H1 (cell line): ENCODE results near the gene ATMIN. TPM values are rescaled to one million over a fixed set of nuclear protein-coding genes. Genes with fewer than 3 reads are reported as not detected.

Source experiments
- CTCF ChIA-PET: fragments of 300-600 bp; sonication (Branson Sonifier 250); formaldehyde crosslinking; loops from one replicate; lab custom pipeline; 2021; ENCODE audit not compliant: partially characterized antibody; lab: Charles Lee
- POLR2A ChIA-PET: fragments of 300-600 bp; sonication (Branson Sonifier 250); formaldehyde crosslinking; loops from one replicate; lab custom pipeline; 2021; ENCODE audit warnings: inconsistent platforms; ENCODE audit not compliant: partially characterized antibody; lab: Charles Lee
- DNase-seq, 2 experiments: peaks; one replicate each; pipeline versions ENCODE4 v3.0.0 to v3.0.0-alpha.2; 2010 to 2022; ENCODE audit warnings: low spot score in 2 of 2, low read depth in 1 of 2, mixed read lengths in 1 of 2
- FAIRE-seq: peaks from 2 replicates; lab custom pipeline; 2011; peaks lifted over from hg19 to GRCh38; lab: Jason Lieb, UNC
- H2AFZ ChIP-seq: 2 replicates; pipeline ENCODE4 v1.8.1; 2012; ENCODE audit warnings: low read length, inconsistent platforms
- H2AK5ac ChIP-seq: 2 replicates; pipeline ENCODE4 v1.6.1; 2013; ENCODE audit warnings: low read depth, low read length
- H2BK120ac ChIP-seq: replicated peaks from 2 replicates; pipeline ENCODE3; 2013; ENCODE audit warnings: low read depth, low read length, inconsistent platforms
- H2BK12ac ChIP-seq: 2 replicates; pipeline ENCODE4 v1.6.1; 2013; ENCODE audit warnings: low read depth, low read length
- H2BK15ac ChIP-seq: 2 replicates; pipeline ENCODE4 v1.6.1; 2013; ENCODE audit warnings: low read length
- H2BK20ac ChIP-seq: 2 replicates; pipeline ENCODE4 v1.6.1; 2013; ENCODE audit warnings: low read length
- H2BK5ac ChIP-seq: 2 replicates; pipeline ENCODE4 v1.6.1; 2013; ENCODE audit warnings: low read depth, low read length
- H3K14ac ChIP-seq: 2 replicates; pipeline ENCODE4 v1.6.1; 2013; ENCODE audit warnings: inconsistent platforms; ENCODE audit not compliant: insufficient read length
- H3K18ac ChIP-seq: 2 replicates; pipeline ENCODE4 v1.6.1; 2013; ENCODE audit warnings: low read length; ENCODE audit errors: extremely low read depth
- H3K23ac ChIP-seq: 2 replicates; pipeline ENCODE4 v1.6.1; 2013; ENCODE audit warnings: inconsistent platforms; ENCODE audit not compliant: insufficient read length
- H3K23me2 ChIP-seq: 2 replicates; pipeline ENCODE4 v1.6.1; 2013; ENCODE audit warnings: low read depth, low read length
- H3K27ac ChIP-seq: 2 replicates; pipeline ENCODE4 v1.6.1; 2011; ENCODE audit warnings: low read depth, low read length, inconsistent platforms
- H3K27me3 ChIP-seq, 4 experiments: replicated peaks in 1 of 4; 1 replicate in 1 of 4; 2 replicates in 3 of 4; pipeline versions ENCODE4 v1.6.1 to v1.8.1; 2011 to 2013; ENCODE audit warnings: low read length in 3 of 4, mild to moderate bottlenecking in 3 of 4, inconsistent platforms in 2 of 4, mixed read lengths in 2 of 4, moderate library complexity in 1 of 4; ENCODE audit not compliant: control insufficient read depth in 3 of 4, insufficient read depth in 3 of 4; ENCODE audit errors: extremely low read depth in 1 of 4
- H3K36me3 ChIP-seq, 4 experiments: 2 replicates each; pipeline versions ENCODE4 v1.6.1 to v1.8.1; 2011 to 2013; ENCODE audit warnings: mild to moderate bottlenecking in 4 of 4, low read length in 3 of 4, moderate library complexity in 2 of 4, control low read depth in 1 of 4, inconsistent platforms in 1 of 4; ENCODE audit not compliant: insufficient read depth in 4 of 4, control insufficient read depth in 2 of 4
- H3K4ac ChIP-seq: replicated peaks from 2 replicates; pipeline ENCODE3; 2013; ENCODE audit warnings: low read length, low read depth, mixed read lengths, inconsistent platforms; ENCODE audit not compliant: insufficient read length
- H3K4me1 ChIP-seq, 4 experiments: replicated peaks in 1 of 4; 1 replicate in 1 of 4; 2 replicates in 3 of 4; pipeline versions ENCODE4 v1.6.1 to v1.8.1; 2011 to 2013; ENCODE audit warnings: low read length in 3 of 4, inconsistent platforms in 2 of 4, mixed read lengths in 1 of 4; ENCODE audit not compliant: insufficient read depth in 4 of 4, control insufficient read depth in 3 of 4
- H3K4me2 ChIP-seq, 2 experiments: 2 replicates each; pipeline versions ENCODE4 v1.6.1 to v1.8.1; 2011 to 2013; ENCODE audit warnings: low read depth in 2 of 2, low read length in 2 of 2, control low read depth in 1 of 2, inconsistent platforms in 1 of 2, mild to moderate bottlenecking in 1 of 2; ENCODE audit not compliant: insufficient read depth in 1 of 2
- H3K4me3 ChIP-seq, 4 experiments: fragments of 200-600, 300-600 bp in 1 of 4; sonication (generic), shearing (Covaris generic), sonication (Bioruptor Twin) in 1 of 4; 2 replicates each; pipeline versions ENCODE4 v1.5.1 to v1.8.1; 2011 to 2016; ENCODE audit warnings: low read length in 4 of 4, low read depth in 3 of 4, control low read depth in 2 of 4, inconsistent platforms in 2 of 4, mild to moderate bottlenecking in 2 of 4, mixed read lengths in 1 of 4, moderate library complexity in 1 of 4; ENCODE audit not compliant: insufficient read depth in 2 of 4; ENCODE audit errors: extremely low read depth in 1 of 4
- H3K56ac ChIP-seq: replicated peaks from 2 replicates; pipeline ENCODE3; 2013; ENCODE audit warnings: low read depth, mild to moderate bottlenecking, mixed read lengths, low read length, inconsistent platforms; ENCODE audit not compliant: insufficient read length
- H3K79me1 ChIP-seq: 2 replicates; pipeline ENCODE4 v1.6.1; 2013; ENCODE audit warnings: low read depth, low read length, control low read depth
- H3K79me2 ChIP-seq, 2 experiments: 2 replicates each; pipeline versions ENCODE4 v1.6.1 to v1.8.1; 2012 to 2013; ENCODE audit warnings: low read length in 2 of 2, mild to moderate bottlenecking in 2 of 2, inconsistent platforms in 1 of 2; ENCODE audit not compliant: insufficient read depth in 2 of 2, control insufficient read depth in 1 of 2
- H3K9ac ChIP-seq, 4 experiments: replicated peaks in 1 of 4; 1 replicate in 1 of 4; 2 replicates in 3 of 4; pipeline versions ENCODE4 v1.6.1 to v1.8.1; 2011 to 2013; ENCODE audit warnings: low read depth in 3 of 4, low read length in 3 of 4, control low read depth in 2 of 4, mild to moderate bottlenecking in 2 of 4, moderate library complexity in 2 of 4, inconsistent platforms in 1 of 4; ENCODE audit errors: extremely low read depth in 1 of 4
- H3K9me3 ChIP-seq, 2 experiments: 2 replicates each; pipeline versions ENCODE4 v1.6.1 to v1.8.1; 2012 to 2013; ENCODE audit warnings: mild to moderate bottlenecking in 2 of 2, moderate library complexity in 2 of 2, control low read depth in 1 of 2, inconsistent platforms in 1 of 2, low read depth in 1 of 2, low read length in 1 of 2, mixed read lengths in 1 of 2; ENCODE audit not compliant: insufficient read depth in 2 of 2
- H4K20me1 ChIP-seq, 2 experiments: replicated peaks in 1 of 2; 2 replicates each; pipeline versions ENCODE3 to v1.8.1; 2011 to 2013; ENCODE audit warnings: inconsistent platforms in 2 of 2, low read length in 2 of 2, mild to moderate bottlenecking in 1 of 2; ENCODE audit not compliant: insufficient read depth in 2 of 2, control insufficient read depth in 1 of 2
- H4K5ac ChIP-seq: 2 replicates; pipeline ENCODE4 v1.6.1; 2013; ENCODE audit warnings: low read length, low read depth, mixed read lengths, inconsistent platforms; ENCODE audit not compliant: insufficient read length
- H4K8ac ChIP-seq: 2 replicates; pipeline ENCODE4 v1.8.0; 2013; ENCODE audit warnings: mild to moderate bottlenecking, moderate library complexity, low read length, inconsistent platforms; ENCODE audit not compliant: insufficient read depth; ENCODE audit errors: extremely low read depth
- H4K91ac ChIP-seq: replicated peaks from 2 replicates; pipeline ENCODE3; 2013; ENCODE audit warnings: low read length, mixed read lengths, inconsistent platforms; ENCODE audit not compliant: insufficient read length
- BRCA1 ChIP-seq: IDR thresholded peaks from 2 replicates; pipeline ENCODE4 v1.6.1; 2012; ENCODE audit warnings: low read depth, low read length, improper control_type of control experiment
- CEBPB ChIP-seq: IDR thresholded peaks from 2 replicates; pipeline ENCODE4 v1.6.1; 2012; ENCODE audit warnings: low read depth, low read length
- EGR1 ChIP-seq: IDR thresholded peaks from 2 replicates; pipeline ENCODE4 v1.6.1; 2011; ENCODE audit warnings: low read depth, low read length, borderline replicate concordance
- EP300 ChIP-seq, 2 experiments: IDR thresholded peaks; 1 replicate in 1 of 2; 2 replicates in 1 of 2; pipeline ENCODE4 v1.6.1; 2011 to 2012; ENCODE audit warnings: low read depth in 2 of 2, low read length in 2 of 2, mild to moderate bottlenecking in 2 of 2, borderline replicate concordance in 1 of 2, inconsistent platforms in 1 of 2, moderate library complexity in 1 of 2
- EZH2 ChIP-seq: fragments of 200-600 bp; sonication (generic); IDR thresholded peaks from 2 replicates; pipeline ENCODE4 v1.7.1; 2012; ENCODE audit warnings: low read depth, mild to moderate bottlenecking, moderate library complexity, low read length, inconsistent platforms; ENCODE audit not compliant: severe bottlenecking
- GABPA ChIP-seq: IDR thresholded peaks from 2 replicates; pipeline ENCODE4 v1.6.1; 2011; ENCODE audit warnings: mild to moderate bottlenecking, low read length, moderate library complexity, borderline replicate concordance; ENCODE audit not compliant: insufficient read depth
- SIRT6 ChIP-seq: IDR thresholded peaks from one replicate; pipeline ENCODE4 v1.7.1; 2012; ENCODE audit warnings: low read length, inconsistent platforms
- TBP ChIP-seq: IDR thresholded peaks from 2 replicates; pipeline ENCODE4 v1.6.1; 2011; ENCODE audit warnings: low read depth, low read length, improper control_type of control experiment
- TCF12 ChIP-seq: IDR thresholded peaks from 2 replicates; pipeline ENCODE4 v1.6.1; 2011; ENCODE audit warnings: low read depth, mild to moderate bottlenecking, low read length
- WGBS, 2 experiments: shearing (Covaris generic) in 1 of 2; methylation state at CpG; one replicate each; pipeline versions ENCODE4 v1.1.6 to v1.1.7; 2013 to 2015; ENCODE audit warnings: low lambda C conversion rate in 2 of 2, mixed read lengths in 2 of 2, inconsistent platforms in 1 of 2, low coverage in 1 of 2, missing lambda C conversion rate in 1 of 2; ENCODE audit not compliant: insufficient replicate concordance in 2 of 2, insufficient coverage in 1 of 2, insufficient read length in 1 of 2; ENCODE audit errors: extremely low coverage in 1 of 2, missing lambda C conversion rate in 1 of 2; 5-methylcytosine and 5-hydroxymethylcytosine counted together
- polyA plus RNA-seq, 7 experiments: library from polyadenylated mRNA; depleted of rRNA in 3 of 7; stranded (reverse) in 5 of 7; unstranded in 2 of 7; fragments of >200 nt in 5 of 7; fragments of 200-250 nt in 2 of 7; gene quantifications; 1 replicate in 5 of 7; 2 replicates in 1 of 7; 4 replicates in 1 of 7; pipeline versions ENCODE4 v1.2.1 to v1.2.3, GENCODE V29; 2011 to 2013; ENCODE audit warnings: missing spikeins in 2 of 7, mixed read lengths in 2 of 7
- total RNA-seq: library from RNA; stranded (reverse); fragmentation: NEBNext Ultra II Directional; extraction: Animal tissue kit (Norgen Biotek cat#: 25700); gene quantifications from 2 replicates; pipeline ENCODE4 v1.2.1, GENCODE V29; 2021
- TF ChIP-seq, protein P1 (sequence below): IDR thresholded peaks from 2 replicates; pipeline ENCODE4 v1.6.1; 2012; ENCODE audit warnings: inconsistent platforms

ATMIN gene
- total and polyA plus RNA-seq, 2 of the 8 experiments (the other 6 are each of a cell fraction or from before 2014, with no cell fraction given) = 34.8 to 59.8 TPM

DNA sequence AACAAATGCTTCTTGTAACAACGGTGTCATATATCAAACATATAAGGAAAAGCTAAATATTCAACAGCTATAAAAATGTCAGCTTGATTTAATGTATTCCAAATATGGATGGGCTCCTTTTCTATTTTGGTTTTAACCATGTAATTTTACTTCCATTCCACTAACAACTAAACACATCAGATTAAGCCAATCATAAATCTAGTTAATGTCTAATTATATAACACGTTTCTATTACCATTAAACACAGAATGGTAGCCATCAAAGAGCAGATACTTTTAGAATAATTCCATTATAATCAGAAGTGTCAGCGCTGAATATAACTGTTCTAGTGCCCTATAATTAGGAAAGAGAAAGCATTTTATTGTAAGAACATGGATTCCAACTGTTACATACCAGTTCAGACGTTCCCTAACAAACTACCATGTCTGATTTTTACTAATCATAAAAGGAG is 38.9 kb upstream of the ATMIN start:
- Histone ChIP-seq H3K14ac (no peak overlapping the region), H3K23ac (no peak overlapping the region), H3K4me1 (no peaks in the 10 kb centered on the region), H3K23me2 (no peaks in the 10 kb centered on the region), H3K9me3 (no peaks in the 10 kb centered on the region), H4K20me1 (peaks cover 0 to 6% of the 10 kb centered on the region in 2 experiments), H3K27me3 (no peaks in the 10 kb centered on the region), H3K4me3 (no peak overlapping the region), H3K27ac (no peak overlapping the region), H2BK20ac (no peak overlapping the region), H3K79me1 (peaks cover 2% of the 10 kb centered on the region; the same call in 1 of the 2 replicates), H3K18ac (no peak overlapping the region), H4K8ac (no peak overlapping the region), H3K56ac (no peak overlapping the region), H2BK15ac (no peak overlapping the region), H3K4ac (no peak overlapping the region), H3K9ac (no peak overlapping the region), H3K79me2 (peaks cover 0 to 66% of the 10 kb centered on the region in 2 experiments; a peak in 2 of 4 replicates), H2BK12ac (no peak overlapping the region), H4K91ac (no peak overlapping the region), H2AK5ac (no peak overlapping the region), H2BK5ac (no peak overlapping the region), H3K36me3 (no peaks in the 10 kb centered on the region), H3K4me2 (no peak overlapping the region), H2BK120ac (no peak overlapping the region), H4K5ac (no peak overlapping the region), H2AFZ (no peak overlapping the region)
- DNase-seq (no peak), FAIRE-seq (no peak)
- WGBS, 2 experiments = 79% methylated on average over 4 of the region's 4 CpGs; no CpG with 5 or more reads in 1 of the 2 experiments
- POLR2A ChIA-PET = no interaction called here
- CTCF ChIA-PET = interaction anchor here (0.6 to 1.8 kb wide), 2 partner anchors 22 to 39 kb away, joined by 3 to 5 read pairs; partner anchors contain the start of gene ATMIN
- no peak for TF ChIP-seq EP300 (IDR thresholded peaks at IDR 0.05; ENCODE audit: borderline replicate concordance in 1 of 2, low read depth in 2 of 2, low read length in 2 of 2)
- TF ChIP-seq, protein P1, sequence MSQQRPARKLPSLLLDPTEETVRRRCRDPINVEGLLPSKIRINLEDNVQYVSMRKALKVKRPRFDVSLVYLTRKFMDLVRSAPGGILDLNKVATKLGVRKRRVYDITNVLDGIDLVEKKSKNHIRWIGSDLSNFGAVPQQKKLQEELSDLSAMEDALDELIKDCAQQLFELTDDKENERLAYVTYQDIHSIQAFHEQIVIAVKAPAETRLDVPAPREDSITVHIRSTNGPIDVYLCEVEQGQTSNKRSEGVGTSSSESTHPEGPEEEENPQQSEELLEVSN = no peak
- TF ChIP-seq TCF12 = no peak
- TF ChIP-seq CEBPB = no peak
- TF ChIP-seq TBP = no peak
- no peak for TF ChIP-seq GABPA
- no peak for TF ChIP-seq EZH2
- TF ChIP-seq EGR1 = no peak
- TF ChIP-seq BRCA1 = no peak
- TF ChIP-seq SIRT6 = no peak
